SK-N-SH treated with all-trans-retinoic acid at 6 μM for 48 hours (cell line): ENCODE results near the gene KCNMB2.

Experiments used
- ATAC-seq: fragments of 200-7000 bp; cut with Tn5 transposase; 3 replicates; pipeline ENCODE4 v1.9.1; 2020; ENCODE audit warnings: mild to moderate bottlenecking, moderate library complexity
- ARNTL ChIP-seq: fragments of 450-650 bp; formaldehyde crosslinking; IDR thresholded peaks from 2 replicates; pipeline ENCODE4 v1.5.0; 2020; ENCODE audit warnings: low read depth, mild to moderate bottlenecking, moderate library complexity, borderline replicate concordance
- BACH2 ChIP-seq: fragments of 250-450 bp; sonication (Bioruptor Pico); IDR thresholded peaks from 2 replicates; pipeline ENCODE4 v1.9.0; 2021; ENCODE audit warnings: mild to moderate bottlenecking, borderline replicate concordance
- CREB5 ChIP-seq: fragments of 250-450 bp; sonication (Bioruptor Pico); IDR thresholded peaks from 2 replicates; pipeline ENCODE4 v1.5.1; 2020; ENCODE audit warnings: low read depth, mild to moderate bottlenecking, moderate library complexity
- CSDC2 ChIP-seq: fragments of 250-450 bp; sonication (Bioruptor Pico); IDR thresholded peaks from 2 replicates; pipeline ENCODE4 v1.5.0; 2020; ENCODE audit warnings: mild to moderate bottlenecking, moderate library complexity
- CSRNP3 ChIP-seq: fragments of 250-450 bp; sonication (Bioruptor Pico); IDR thresholded peaks from 2 replicates; pipeline ENCODE4 v1.5.1; 2021; ENCODE audit warnings: mild to moderate bottlenecking, moderate library complexity
- ESRRG ChIP-seq: fragments of 250-450 bp; sonication (Bioruptor Pico); IDR thresholded peaks from 2 replicates; pipeline ENCODE4 v1.6.1; 2021; ENCODE audit warnings: mild to moderate bottlenecking
- GLIS3 ChIP-seq: fragments of 250-450 bp; sonication (Bioruptor Pico); IDR thresholded peaks from 2 replicates; pipeline ENCODE4 v1.5.0; 2020; ENCODE audit warnings: mild to moderate bottlenecking, moderate library complexity
- ISL1 ChIP-seq: fragments of 250-450 bp; sonication (Bioruptor Pico); IDR thresholded peaks from 2 replicates; pipeline ENCODE4 v2.1.2; 2022; ENCODE audit warnings: mild to moderate bottlenecking, moderate library complexity
- OSR1 ChIP-seq: fragments of 250-450 bp; sonication (Bioruptor Pico); IDR thresholded peaks from 2 replicates; pipeline ENCODE4 v1.8.0; 2022; ENCODE audit warnings: moderate library complexity, mild to moderate bottlenecking, inconsistent platforms
- PATZ1 ChIP-seq: fragments of 250-450 bp; sonication (Bioruptor Pico); IDR thresholded peaks from 2 replicates; pipeline ENCODE4 v1.8.0; 2020; ENCODE audit warnings: mild to moderate bottlenecking, moderate library complexity, borderline replicate concordance
- POU6F1 ChIP-seq: fragments of 250-450 bp; sonication (Bioruptor Pico); IDR thresholded peaks from 2 replicates; pipeline ENCODE4 v1.8.0; 2021; ENCODE audit warnings: low read depth, mild to moderate bottlenecking, moderate library complexity, borderline replicate concordance
- PPARA ChIP-seq: fragments of 250-450 bp; sonication (Bioruptor Pico); IDR thresholded peaks from 2 replicates; pipeline ENCODE4 v1.5.0; 2020; ENCODE audit warnings: mild to moderate bottlenecking, borderline replicate concordance
- RARB ChIP-seq: fragments of 250-450 bp; sonication (Bioruptor Pico); IDR thresholded peaks from 2 replicates; pipeline ENCODE4 v1.8.0; 2021; ENCODE audit warnings: mild to moderate bottlenecking, moderate library complexity
- SNAI2 ChIP-seq: fragments of 250-450 bp; sonication (Bioruptor Pico); IDR thresholded peaks from 2 replicates; pipeline ENCODE4 v1.5.0; 2020; ENCODE audit warnings: mild to moderate bottlenecking, moderate library complexity
- TCF4 ChIP-seq: fragments of 250-450 bp; sonication (Bioruptor Pico); IDR thresholded peaks from 2 replicates; pipeline ENCODE4 v1.8.0; 2021; ENCODE audit warnings: mild to moderate bottlenecking, moderate library complexity, borderline replicate concordance
- TOX ChIP-seq: fragments of 250-450 bp; sonication (Bioruptor Pico); IDR thresholded peaks from 2 replicates; pipeline ENCODE4 v1.8.0; 2021; ENCODE audit warnings: mild to moderate bottlenecking, moderate library complexity, borderline replicate concordance
- TSHZ2 ChIP-seq: fragments of 250-450 bp; sonication (Bioruptor Pico); IDR thresholded peaks from 2 replicates; pipeline ENCODE4 v1.5.0; 2020; ENCODE audit warnings: mild to moderate bottlenecking, moderate library complexity
- ZC3H10 ChIP-seq: fragments of 250-450 bp; sonication (Bioruptor Pico); IDR thresholded peaks from 2 replicates; pipeline ENCODE4 v1.5.1; 2021; ENCODE audit warnings: mild to moderate bottlenecking, moderate library complexity
- ZFP3 ChIP-seq: fragments of 250-450 bp; sonication (Bioruptor Pico); IDR thresholded peaks from 2 replicates; pipeline ENCODE4 v1.5.0; 2020; ENCODE audit warnings: mild to moderate bottlenecking, moderate library complexity
- ZFP30 ChIP-seq: fragments of 450-650 bp; formaldehyde crosslinking; IDR thresholded peaks from 2 replicates; pipeline ENCODE4 v1.5.0; 2022; ENCODE audit warnings: mild to moderate bottlenecking, moderate library complexity
- ZNF565 ChIP-seq: fragments of 450-650 bp; formaldehyde crosslinking; conservative IDR thresholded peaks from 2 replicates; pipeline ENCODE4 v1.5.0; 2020; ENCODE audit warnings: low read depth, mild to moderate bottlenecking, moderate library complexity
- ZNF70 ChIP-seq: fragments of 450-650 bp; formaldehyde crosslinking; IDR thresholded peaks from 2 replicates; pipeline ENCODE4 v1.5.0; 2020; ENCODE audit warnings: mild to moderate bottlenecking, moderate library complexity
- ZNF8 ChIP-seq: fragments of 450-650 bp; formaldehyde crosslinking; IDR thresholded peaks from 2 replicates; pipeline ENCODE4 v1.5.0; 2020; ENCODE audit warnings: mild to moderate bottlenecking, moderate library complexity

The KCNMB2 gene

GRCh38 chr3:178669758-178670157 is 133.5 kb downstream of the KCNMB2 start:
- TF ChIP-seq TOX (CRISPR knock-in tag) (no peak), ESRRG (CRISPR knock-in tag) (no peak), ARNTL (no peak), ZNF565 (CRISPR knock-in tag) (no peak), SNAI2 (CRISPR knock-in tag) (no peak), ZC3H10 (no peak), TCF4 (CRISPR knock-in tag) (no peak), CSRNP3 (CRISPR knock-in tag) (no peak), CSDC2 (no peak), RARB (CRISPR knock-in tag) (no peak), CREB5 (no peak), BACH2 (CRISPR knock-in tag) (no peak), ZFP30 (CRISPR knock-in tag) (no peak), PPARA (CRISPR knock-in tag) (no peak), GLIS3 (no peak), OSR1 (CRISPR knock-in tag) (no peak), ZFP3 (no peak), ISL1 (no peak)
- no peak for ATAC-seq

GRCh38 chr3:178671377-178671776 is 135.1 kb downstream of the KCNMB2 start:
- no peak for TF ChIP-seq TSHZ2 (CRISPR knock-in tag)
- TF ChIP-seq CREB5: no peak
- TF ChIP-seq ZNF70: no peak
- TF ChIP-seq OSR1 (CRISPR knock-in tag): no peak
- TF ChIP-seq TOX (CRISPR knock-in tag): no peak
- TF ChIP-seq PPARA (CRISPR knock-in tag): no peak
- TF ChIP-seq ZNF8: no peak
- no peak for TF ChIP-seq BACH2 (CRISPR knock-in tag)
- no peak for TF ChIP-seq ISL1
- TF ChIP-seq POU6F1 (CRISPR knock-in tag): no peak
- TF ChIP-seq CSRNP3 (CRISPR knock-in tag): no peak
- TF ChIP-seq ZC3H10: no peak
- no peak for TF ChIP-seq RARB (CRISPR knock-in tag)
- TF ChIP-seq SNAI2 (CRISPR knock-in tag): no peak
- TF ChIP-seq ZFP3: no peak
- ATAC-seq: no peak

GRCh38 chr3:178671791-178672190 is 135.6 kb downstream of the KCNMB2 start:
- no peak for ATAC-seq
- TF ChIP-seq GLIS3: no peak
- no peak for TF ChIP-seq ESRRG (CRISPR knock-in tag)
- TF ChIP-seq CREB5: no peak
- TF ChIP-seq TOX (CRISPR knock-in tag): no peak
- TF ChIP-seq ARNTL: no peak
- no peak for TF ChIP-seq ISL1
- no peak for TF ChIP-seq ZNF8
- TF ChIP-seq PATZ1 (CRISPR knock-in tag): no peak
- no peak for TF ChIP-seq SNAI2 (CRISPR knock-in tag)
- TF ChIP-seq RARB (CRISPR knock-in tag): no peak
- TF ChIP-seq ZNF70: no peak
- no peak for TF ChIP-seq ZNF565 (CRISPR knock-in tag)
- TF ChIP-seq ZFP3: no peak
- TF ChIP-seq TCF4 (CRISPR knock-in tag): no peak
